K562 (cell line): ENCODE results near the gene HSPB3. TPM values are rescaled to one million over a fixed set of nuclear protein-coding genes. Genes with fewer than 3 reads are reported as not detected.

Experiments used
- ATAC-seq: fragments of 200-7000 bp; cut with Tn5 transposase; 3 replicates; pipeline ENCODE4 v1.9.1; 2020; ENCODE audit warnings: moderate library complexity
- BruUV-seq: library from RNA; stranded (reverse); fragments of 400-500 nt; replicated peaks from 2 replicates; lab custom pipeline; 2021; lab: Mats Ljungman, UMichigan
- CTCF ChIA-PET: fragments of 300-600 bp; formaldehyde crosslinking; extraction: SDS; loops from one replicate; lab custom pipeline; 2021; ENCODE audit warnings: low intra/inter-chr PET ratio; lab: Yijun Ruan, JAX
- POLR2A ChIA-PET: fragments of 300-600, 350-650 bp; sonication (Branson Sonifier 250); formaldehyde crosslinking; extraction: SDS; loops from one replicate; lab custom pipeline; 2021; ENCODE audit warnings: antibody characterized with exemption, inconsistent platforms; lab: Yijun Ruan, JAX
- DNase-seq, 4 experiments: peaks; one replicate each; pipeline versions ENCODE4 v3.0.0 to v3.0.0-alpha.2; 2011 to 2018; ENCODE audit warnings: low spot score in 3 of 4, mixed read lengths in 3 of 4; ENCODE audit errors: extremely low read depth in 1 of 4
- FAIRE-seq: peaks from 2 replicates; lab custom pipeline; 2011; peaks lifted over from hg19 to GRCh38; lab: Jason Lieb, UNC
- H2AFZ ChIP-seq: 2 replicates; pipeline ENCODE4 v1.6.0; 2011; ENCODE audit warnings: low read depth, low read length, control low read depth, inconsistent platforms
- H3K27ac ChIP-seq: fragments of 200-600 bp; 3 replicates; pipeline ENCODE4 v1.8.0; 2011; ENCODE audit warnings: low read depth, mild to moderate bottlenecking, control low read depth, inconsistent platforms, low read length, moderate library complexity, mixed read lengths; ENCODE audit errors: extremely low read depth
- H3K27me3 ChIP-seq, 2 experiments: fragments of 300-600 bp in 1 of 2; 2 replicates in 1 of 2; 3 replicates in 1 of 2; pipeline versions ENCODE4 v1.6.0 to v1.8.0; 2011; ENCODE audit warnings: inconsistent platforms in 2 of 2, low read length in 2 of 2, mild to moderate bottlenecking in 1 of 2, mixed read lengths in 1 of 2, moderate library complexity in 1 of 2; ENCODE audit not compliant: control insufficient read depth in 2 of 2, insufficient read depth in 2 of 2
- H3K36me3 ChIP-seq: fragments of 300-600 bp; 3 replicates; pipeline ENCODE4 v1.8.0; 2011; ENCODE audit warnings: mild to moderate bottlenecking, low read length, inconsistent platforms; ENCODE audit not compliant: control insufficient read depth, insufficient read depth
- H3K4me1 ChIP-seq, 2 experiments: fragments of 200-600 bp in 1 of 2; replicated peaks in 1 of 2; 2 replicates in 1 of 2; 3 replicates in 1 of 2; pipeline versions ENCODE4 v1.5.1 to v1.8.0; 2011; ENCODE audit warnings: inconsistent platforms in 2 of 2, low read length in 2 of 2, mild to moderate bottlenecking in 1 of 2, mixed read lengths in 1 of 2, moderate library complexity in 1 of 2; ENCODE audit not compliant: control insufficient read depth in 2 of 2, insufficient read depth in 2 of 2
- H3K4me2 ChIP-seq: 2 replicates; pipeline ENCODE4 v1.6.1; 2011; ENCODE audit warnings: low read length, control low read depth, inconsistent platforms, mixed read lengths; ENCODE audit not compliant: insufficient read depth
- H3K4me3 ChIP-seq: fragments of 200-600 bp; sonication (generic), shearing (Covaris generic); 2 replicates; pipeline ENCODE4 v1.5.1; 2016; ENCODE audit warnings: control low read depth, inconsistent platforms
- H3K79me2 ChIP-seq: fragments of 200-600 bp; 3 replicates; pipeline ENCODE4 v1.8.0; 2011; ENCODE audit warnings: low read length, inconsistent platforms; ENCODE audit not compliant: control insufficient read depth, insufficient read depth
- H3K9ac ChIP-seq, 2 experiments: 2 replicates each; pipeline versions ENCODE4 v1.6.0 to v1.6.1; 2011; ENCODE audit warnings: low read depth in 2 of 2, low read length in 2 of 2, control low read depth in 1 of 2, inconsistent platforms in 1 of 2, mild to moderate bottlenecking in 1 of 2, mixed read lengths in 1 of 2; ENCODE audit not compliant: insufficient read depth in 1 of 2
- H3K9me1 ChIP-seq: one replicate; pipeline ENCODE4 v1.6.0; 2011; ENCODE audit warnings: inconsistent platforms, mild to moderate bottlenecking, low read length, moderate library complexity; ENCODE audit not compliant: control insufficient read depth, insufficient read depth
- H3K9me3 ChIP-seq: replicated peaks from 2 replicates; pipeline ENCODE4 v1.5.1; 2011; ENCODE audit warnings: low read depth, low read length, inconsistent platforms; ENCODE audit not compliant: control insufficient read depth, insufficient read depth
- H4K20me1 ChIP-seq: replicated peaks from 2 replicates; pipeline ENCODE4 v1.6.1; 2011; ENCODE audit warnings: low read length, inconsistent platforms, mixed read lengths; ENCODE audit not compliant: control insufficient read depth, insufficient read depth
- ARID1B ChIP-seq: fragments of 450-650 bp; IDR thresholded peaks from 2 replicates; pipeline ENCODE4 v1.6.1; 2016; ENCODE audit warnings: antibody characterized with exemption, mild to moderate bottlenecking, inconsistent platforms
- ASH1L ChIP-seq: fragments of 450-650 bp; IDR thresholded peaks from 2 replicates; pipeline ENCODE4 v1.6.1; 2018; ENCODE audit warnings: borderline replicate concordance, mild to moderate bottlenecking, low read depth; ENCODE audit not compliant: partially characterized antibody
- CGGBP1 ChIP-seq: fragments of 250-450 bp; sonication (Bioruptor Pico); IDR thresholded peaks from 2 replicates; pipeline ENCODE4 v1.9.0; 2021; ENCODE audit warnings: mild to moderate bottlenecking
- FOS ChIP-seq: IDR thresholded peaks from 3 replicates; pipeline ENCODE4 v1.6.1; 2011; ENCODE audit not compliant: insufficient read length; ENCODE audit errors: extremely low read depth
- U2AF2 ChIP-seq: fragments of 200-400 bp; formaldehyde crosslinking; optimal IDR thresholded peaks from 2 replicates; pipeline ENCODE3; 2017; ENCODE audit warnings: low read depth, mild to moderate bottlenecking, low read length
- XRCC3 ChIP-seq: fragments of 450-650 bp; IDR thresholded peaks from 2 replicates; pipeline ENCODE4 v1.6.1; 2017; ENCODE audit warnings: mild to moderate bottlenecking, moderate library complexity
- ZNF174 ChIP-seq: fragments of 250-450 bp; sonication (Bioruptor Pico); IDR thresholded peaks from 2 replicates; pipeline ENCODE4 v1.4.0; 2020; ENCODE audit warnings: mild to moderate bottlenecking
- ZNF398 ChIP-seq: fragments of 250-450 bp; sonication (Bioruptor Pico); IDR thresholded peaks from 2 replicates; pipeline ENCODE4 v1.8.0; 2021; ENCODE audit warnings: moderate library complexity, mild to moderate bottlenecking, inconsistent platforms
- WGBS: fragments of 100-300 bp; shearing (Covaris generic); methylation state at CpG from one replicate; pipeline ENCODE4 v1.1.6; 2016; ENCODE audit warnings: low coverage, mixed read lengths; ENCODE audit not compliant: insufficient coverage; ENCODE audit errors: missing lambda C conversion rate; 5-methylcytosine and 5-hydroxymethylcytosine counted together
- in situ Hi-C: fragments of 300-500 bp; cut with MboI; formaldehyde crosslinking; loops from 4 replicates; pipeline ENCODE4 v1.15.0; 2018; ENCODE audit warnings: inconsistent platforms, mixed read lengths
- intact Hi-C: fragments of 100-400 bp; cut with micrococcal nuclease; formaldehyde crosslinking; loops from 2 replicates; pipeline ENCODE4 v1.14.2; 2022
- polyA plus RNA-seq, 8 experiments: library from polyadenylated mRNA; depleted of rRNA in 4 of 8; stranded (reverse) in 5 of 8; unstranded in 3 of 8; fragments of >200 nt; fragmentation: Nextera tagmentation in 2 of 8; fragmentation: Illumina TruSeq in 1 of 8; extraction: Ambion mirVana in 2 of 8; extraction: Trizol in 1 of 8; gene quantifications; 2 replicates each; pipeline versions ENCODE4 v1.2.1 to v1.2.3, GENCODE V29; 2011 to 2014; ENCODE audit warnings: inconsistent platforms in 1 of 8, missing spikeins in 1 of 8
- total RNA-seq, 7 experiments: library from RNA; depleted of rRNA in 6 of 7; stranded (reverse); fragments of >200 nt in 6 of 7; fragmentation: Illumina TruSeq in 2 of 7; extraction: Trizol in 2 of 7; gene quantifications; 2 replicates each; pipeline versions ENCODE4 v1.2.1 to v1.2.3, GENCODE V29; 2011 to 2021; ENCODE audit warnings: low replicate concordance in 1 of 7

Gene HSPB3
- total and polyA plus RNA-seq, 9 of the 15 experiments (the other 6 are each of a cell fraction or from before 2014, with no cell fraction given): 2.4 to 6.3 (median 3.4) TPM

- BruUV-seq: no TSS peak
- H3K9me3 ChIP-seq: no peaks in the 10 kb centered on the region
- in situ Hi-C loops: loop anchor here (10.0 to 25.0 kb wide), 2 partner anchors 230 to 1047 kb away; no protein-coding TSS in a partner anchor
- ChIA-PET CTCF (no interaction called here), POLR2A (interaction anchor here (0.5 kb wide), 1 partner anchor 185 kb away, joined by 3 read pairs; no protein-coding TSS in a partner anchor)
- no peaks in the 10 kb centered on the region for H4K20me1 ChIP-seq
- ATAC-seq: no peak
- no peak for DNase-seq
- no peak overlapping the region for H3K4me2 ChIP-seq
- no peaks in the 10 kb centered on the region for H3K27me3 ChIP-seq
- H3K27ac ChIP-seq: no peak overlapping the region
- 75% methylated on average over 5 of the region's 5 CpGs for WGBS
- H3K79me2 ChIP-seq: no peaks in the 10 kb centered on the region
- peaks cover 0 to 2% of the 10 kb centered on the region in 2 experiments; a peak in 2 of 5 replicates for H3K4me1 ChIP-seq
- H3K9me1 ChIP-seq: no peaks in the 10 kb centered on the region
- H3K9ac ChIP-seq: no peak overlapping the region
- H3K36me3 ChIP-seq: no peaks in the 10 kb centered on the region
- intact Hi-C loops: no loop called here
- TF ChIP-seq FOS (no peak), XRCC3 (no peak), ZNF398 (CRISPR knock-in tag) (no peak), ARID1B (no peak), ASH1L (no peak), U2AF2 (no peak), ZNF174 (CRISPR knock-in tag) (no peak), CGGBP1 (CRISPR knock-in tag) (no peak)
- H2AFZ ChIP-seq: no peak overlapping the region
- H3K4me3 ChIP-seq: no peak overlapping the region
- no peak for FAIRE-seq
Observed at GRCh38 chr5:54484219-54484894, 28.9 kb downstream of the HSPB3 start.
